Measurements from ENCODE around the gene PKP3. TPM values are rescaled to one million over a fixed set of nuclear protein-coding genes. Genes with fewer than 3 reads are reported as not detected.

The PKP3 gene
- polyA plus RNA-seq, 3 donors from 2014 or later: 0.36 TPM; not detected in 2

Other genes with a start within 250 kb of the PKP3 start
- not detected for gene SCGB1C1, start 201.1 kb upstream of the PKP3 start, polyA plus RNA-seq
- 10 to 100 TPM; 12.1 to 39.5 (median 24.6) TPM for gene BET1L, start 186.8 kb upstream of the PKP3 start, polyA plus RNA-seq
- 100 to 1,000 TPM in 2 of 3 donors, 10 to 100 TPM in 1; 91.0 to 132 (median 106) TPM for gene RIC8A, start 186.5 kb upstream of the PKP3 start, polyA plus RNA-seq
- gene SIRT3, start 157.9 kb upstream of the PKP3 start, polyA plus RNA-seq: 10 to 100 TPM in 1 of 3 donors, 1 to 10 TPM in 2; 6.7 to 11.1 (median 7.4) TPM
- gene PSMD13, start 157.2 kb upstream of the PKP3 start, polyA plus RNA-seq: 100 to 1,000 TPM; 257 to 353 (median 345) TPM
- 1 to 10 TPM in 2 of 3 donors, not detected in 1; 1.6 to 5.1 TPM for gene NLRP6, start 115.8 kb upstream of the PKP3 start, polyA plus RNA-seq
- gene PGGHG, start 105.1 kb upstream of the PKP3 start, polyA plus RNA-seq: 10 to 100 TPM in 2 of 3 donors, 1 to 10 TPM in 1; 8.1 to 17.4 (median 11.4) TPM
- gene IFITM5, start 94.7 kb upstream of the PKP3 start, polyA plus RNA-seq: not detected
- 1,000 to 10,000 TPM; 4,348 to 7,867 (median 6,958) TPM for gene IFITM2, start 86.4 kb upstream of the PKP3 start, polyA plus RNA-seq
- 1,000 to 10,000 TPM; 2,792 to 4,533 (median 3,562) TPM for gene IFITM1, start 80.2 kb upstream of the PKP3 start, polyA plus RNA-seq
- gene IFITM3, start 73.3 kb upstream of the PKP3 start, polyA plus RNA-seq: 100 to 1,000 TPM; 138 to 675 (median 423) TPM
- gene B4GALNT4, start 24.7 kb upstream of the PKP3 start, polyA plus RNA-seq: under 1 TPM in 1 of 3 donors, not detected in 2; 0.53 TPM
- 100 to 1,000 TPM; 238 to 392 (median 259) TPM for gene SIGIRR, start 20.8 kb downstream of the PKP3 start, polyA plus RNA-seq
- gene ANO9, start 47.8 kb downstream of the PKP3 start, polyA plus RNA-seq: 1 to 10 TPM in 2 of 3 donors, not detected in 1; 2.3 to 4.4 TPM
- gene PTDSS2, start 56.1 kb downstream of the PKP3 start, polyA plus RNA-seq: 10 to 100 TPM; 11.5 to 17.3 (median 16.1) TPM
- gene RNH1, start 113.0 kb downstream of the PKP3 start, polyA plus RNA-seq: 100 to 1,000 TPM; 164 to 180 (median 168) TPM
- 10 to 100 TPM; 16.7 to 26.8 (median 18.6) TPM for gene HRAS, start 141.4 kb downstream of the PKP3 start, polyA plus RNA-seq
- gene LRRC56, start 143.3 kb downstream of the PKP3 start, polyA plus RNA-seq: under 1 TPM in 2 of 3 donors, not detected in 1; 0.27 to 0.89 TPM
- gene LMNTD2, start 166.5 kb downstream of the PKP3 start, polyA plus RNA-seq: under 1 TPM; 0.54 to 0.95 (median 0.66) TPM
- 10 to 100 TPM; 20.3 to 31.9 (median 31.5) TPM for gene RASSF7, start 166.8 kb downstream of the PKP3 start, polyA plus RNA-seq
- 10 to 100 TPM in 1 of 3 donors, 1 to 10 TPM in 2; 4.0 to 17.5 (median 5.4) TPM for gene PHRF1, start 182.3 kb downstream of the PKP3 start, polyA plus RNA-seq
- 10 to 100 TPM; 36.4 to 62.4 (median 53.9) TPM for gene IRF7, start 221.7 kb downstream of the PKP3 start, polyA plus RNA-seq
- gene CDHR5, start 230.7 kb downstream of the PKP3 start, polyA plus RNA-seq: not detected
- gene SCT, start 233.0 kb downstream of the PKP3 start, polyA plus RNA-seq: not detected
- gene DRD4, start 243.1 kb downstream of the PKP3 start, polyA plus RNA-seq: not detected

Data from immature natural killer cell (primary cell).